Astrocyte (in vitro differentiated cells and primary cell): ENCODE results near the gene OR1N1. TPM values are rescaled to one million over a fixed set of nuclear protein-coding genes. Genes with fewer than 3 reads are reported as not detected.
"Not testable (repeated sequence)": the region's sequence is repeated elsewhere in the genome, so short reads cannot be mapped to it uniquely, and the experiment has no call there.

Experiments
- DNase-seq: peaks from one replicate; pipeline ENCODE4 v3.0.0-alpha.2; 2010; ENCODE audit warnings: low read depth
- FAIRE-seq: peaks from 2 replicates; lab custom pipeline; 2011; peaks lifted over from hg19 to GRCh38; lab: Jason Lieb, UNC
- H2AFZ ChIP-seq: 2 replicates; pipeline ENCODE4 v1.6.0; 2012; ENCODE audit warnings: low read depth, low read length, inconsistent platforms
- H3K27ac ChIP-seq: 2 replicates; pipeline ENCODE4 v1.5.1; 2011; ENCODE audit warnings: low read depth, low read length, inconsistent platforms
- H3K27me3 ChIP-seq: 2 replicates; pipeline ENCODE4 v1.6.0; 2011; ENCODE audit warnings: low read length, inconsistent platforms; ENCODE audit not compliant: insufficient read depth
- H3K36me3 ChIP-seq: 2 replicates; pipeline ENCODE4 v1.5.1; 2011; ENCODE audit warnings: low read length, inconsistent platforms; ENCODE audit not compliant: insufficient read depth
- H3K4me1 ChIP-seq: 2 replicates; pipeline ENCODE4 v1.5.1; 2011; ENCODE audit warnings: low read length, inconsistent platforms; ENCODE audit not compliant: insufficient read depth
- H3K4me2 ChIP-seq: 2 replicates; pipeline ENCODE4 v1.6.0; 2012; ENCODE audit warnings: low read length, inconsistent platforms
- H3K4me3 ChIP-seq: 2 replicates; pipeline ENCODE4 v1.5.1; 2011; ENCODE audit warnings: low read depth, mild to moderate bottlenecking, low read length, inconsistent platforms; ENCODE audit not compliant: insufficient read depth
- H3K79me2 ChIP-seq: 2 replicates; pipeline ENCODE4 v1.6.0; 2012; ENCODE audit warnings: mild to moderate bottlenecking, low read length, inconsistent platforms; ENCODE audit not compliant: insufficient read depth
- H3K9ac ChIP-seq: 2 replicates; pipeline ENCODE4 v1.6.0; 2012; ENCODE audit warnings: mild to moderate bottlenecking, low read length, inconsistent platforms
- H3K9me3 ChIP-seq: 2 replicates; pipeline ENCODE4 v1.5.1; 2012; ENCODE audit warnings: low read depth, mild to moderate bottlenecking, low read length, inconsistent platforms; ENCODE audit not compliant: insufficient read depth
- H4K20me1 ChIP-seq: 2 replicates; pipeline ENCODE4 v1.6.0; 2012; ENCODE audit warnings: low read length, inconsistent platforms; ENCODE audit not compliant: insufficient read depth
- H3K27ac Mint-ChIP-seq: one replicate; pipeline ENCODE4 v1.8.0; 2021; ENCODE audit warnings: mild to moderate bottlenecking, mixed read lengths; ENCODE audit not compliant: unreplicated experiment
- H3K27me3 Mint-ChIP-seq: one replicate; pipeline ENCODE4 v1.8.0; 2021; ENCODE audit warnings: low read depth, mixed read lengths; ENCODE audit not compliant: unreplicated experiment
- H3K36me3 Mint-ChIP-seq: one replicate; pipeline ENCODE4 v1.8.0; 2021; ENCODE audit warnings: low read depth, mixed read lengths; ENCODE audit not compliant: unreplicated experiment
- H3K4me1 Mint-ChIP-seq: one replicate; pipeline ENCODE4 v1.8.0; 2021; ENCODE audit warnings: low read depth, mixed read lengths; ENCODE audit not compliant: unreplicated experiment
- H3K4me3 Mint-ChIP-seq: one replicate; pipeline ENCODE4 v1.8.0; 2021; ENCODE audit warnings: mild to moderate bottlenecking, moderate library complexity, mixed read lengths; ENCODE audit not compliant: unreplicated experiment
- H3K9me3 Mint-ChIP-seq: one replicate; pipeline ENCODE4 v1.8.0; 2021; ENCODE audit warnings: mild to moderate bottlenecking, mixed read lengths; ENCODE audit not compliant: unreplicated experiment
- CTCF ChIP-seq: IDR thresholded peaks from 2 replicates; pipeline ENCODE4 v1.5.1; 2011; ENCODE audit warnings: low read depth, mild to moderate bottlenecking, inconsistent platforms, low read length, moderate library complexity; ENCODE audit not compliant: insufficient read depth
- EZH2 ChIP-seq: IDR thresholded peaks from 2 replicates; pipeline ENCODE4 v1.6.1; 2012; ENCODE audit warnings: mild to moderate bottlenecking, low read length, inconsistent platforms; ENCODE audit not compliant: insufficient read depth
- total RNA-seq: library from RNA; stranded (reverse); gene quantifications from 2 replicates; pipeline ENCODE4 v1.2.1, GENCODE V29; 2021

The OR1N1 gene
- total RNA-seq, 1 donor from 2014 or later, result not detected

GRCh38 chr9:122551371-122551770 is 24.3 kb upstream of the OR1N1 start:
- Histone ChIP-seq H2AFZ (no peak overlapping the region), H3K4me3 (no peak overlapping the region), H3K36me3 (no peaks in the 10 kb centered on the region), H3K4me1 (no peaks in the 10 kb centered on the region), H3K79me2 (no peaks in the 10 kb centered on the region), H4K20me1 (no peaks in the 10 kb centered on the region), H3K4me2 (no peak overlapping the region), H3K9ac (no peak overlapping the region), H3K27ac (no peak overlapping the region), H3K9me3 (no peaks in the 10 kb centered on the region), H3K27me3 (no peaks in the 10 kb centered on the region)
- H3K9me3 Mint-ChIP-seq, result peaks cover 5% of the 10 kb centered on the region
- no peak for TF ChIP-seq EZH2
- TF ChIP-seq CTCF, result no peak
- H3K4me1 Mint-ChIP-seq, result no peaks in the 10 kb centered on the region
- no peaks in the 10 kb centered on the region for H3K27me3 Mint-ChIP-seq
- no peak for DNase-seq
- no peaks in the 10 kb centered on the region for H3K36me3 Mint-ChIP-seq
- no peak overlapping the region for H3K4me3 Mint-ChIP-seq
- FAIRE-seq, result no peak
- H3K27ac Mint-ChIP-seq, result no peak overlapping the region

GRCh38 chr9:122546196-122546595 is 19.1 kb upstream of the OR1N1 start:
- Histone ChIP-seq H3K4me3 (no peak overlapping the region), H4K20me1 (no peaks in the 10 kb centered on the region), H3K27me3 (no peaks in the 10 kb centered on the region), H3K9me3 (no peaks in the 10 kb centered on the region), H3K36me3 (no peaks in the 10 kb centered on the region), H3K27ac (no peak overlapping the region), H3K4me2 (no peak overlapping the region), H2AFZ (no peak overlapping the region), H3K9ac (no peak overlapping the region), H3K4me1 (no peaks in the 10 kb centered on the region), H3K79me2 (no peaks in the 10 kb centered on the region)
- no peaks in the 10 kb centered on the region for H3K4me1 Mint-ChIP-seq
- no peak overlapping the region for H3K27ac Mint-ChIP-seq
- TF ChIP-seq CTCF (no peak), EZH2 (no peak)
- FAIRE-seq (no peak), DNase-seq (no peak)
- peaks cover 7% of the 10 kb centered on the region for H3K9me3 Mint-ChIP-seq
- no peaks in the 10 kb centered on the region for H3K27me3 Mint-ChIP-seq
- no peak overlapping the region for H3K4me3 Mint-ChIP-seq
- H3K36me3 Mint-ChIP-seq, result no peaks in the 10 kb centered on the region

GRCh38 chr9:122538757-122539156 is 11.7 kb upstream of the OR1N1 start:
- Histone ChIP-seq H3K9ac (no peak overlapping the region), H3K9me3 (no peaks in the 10 kb centered on the region), H3K4me3 (no peak overlapping the region), H3K27me3 (no peaks in the 10 kb centered on the region), H2AFZ (no peak overlapping the region), H4K20me1 (no peaks in the 10 kb centered on the region), H3K4me2 (no peak overlapping the region), H3K79me2 (no peaks in the 10 kb centered on the region), H3K27ac (no peak overlapping the region), H3K4me1 (no peaks in the 10 kb centered on the region), H3K36me3 (no peaks in the 10 kb centered on the region)
- peaks cover 5% of the 10 kb centered on the region for H3K9me3 Mint-ChIP-seq
- no peak overlapping the region for H3K27ac Mint-ChIP-seq
- no peak for FAIRE-seq
- DNase-seq, result no peak
- H3K4me1 Mint-ChIP-seq, result no peaks in the 10 kb centered on the region
- no peak overlapping the region for H3K4me3 Mint-ChIP-seq
- no peaks in the 10 kb centered on the region for H3K36me3 Mint-ChIP-seq
- H3K27me3 Mint-ChIP-seq, result peaks cover 5% of the 10 kb centered on the region
- TF ChIP-seq EZH2 (no peak), CTCF (no peak)

GRCh38 chr9:122537066-122537465 is 10.0 kb upstream of the OR1N1 start:
- FAIRE-seq, H3K36me3 Mint-ChIP-seq, H3K4me1 ChIP-seq, H4K20me1 ChIP-seq, H3K27ac Mint-ChIP-seq, H3K9me3 ChIP-seq, H3K79me2 ChIP-seq, H3K9ac ChIP-seq, DNase-seq, H3K27ac ChIP-seq, H3K4me3 ChIP-seq, H3K4me3 Mint-ChIP-seq, H3K4me1 Mint-ChIP-seq, H3K4me2 ChIP-seq, H2AFZ ChIP-seq, H3K9me3 Mint-ChIP-seq, H3K27me3 ChIP-seq, H3K27me3 Mint-ChIP-seq, H3K36me3 ChIP-seq: not testable (repeated sequence)
